GM21737 (cell line): ENCODE results near the gene EDEM2.
A peak's percentile ranks its signal among the peaks of the same experiment; 100 is the strongest.
"Not testable (repeated sequence)": the region's sequence is repeated elsewhere in the genome, so short reads cannot be mapped to it uniquely, and the experiment has no call there.

Experiments
- ATAC-seq: cut with Tn5 transposase; IDR thresholded peaks from one replicate; pipeline ENCODE4 v1.9.1; 2021; ENCODE audit warnings: mild to moderate bottlenecking, moderate library complexity; ENCODE audit not compliant: unreplicated experiment

EDEM2 gene

GRCh38 chr20:35091816-35092523, 55.2 kb downstream of the EDEM2 start:
- ATAC-seq, result peak; percentile 19

- ATAC-seq, result no peak
Measured at GRCh38 chr20:35088231-35089145, 58.6 kb downstream of the EDEM2 start.

DNA sequence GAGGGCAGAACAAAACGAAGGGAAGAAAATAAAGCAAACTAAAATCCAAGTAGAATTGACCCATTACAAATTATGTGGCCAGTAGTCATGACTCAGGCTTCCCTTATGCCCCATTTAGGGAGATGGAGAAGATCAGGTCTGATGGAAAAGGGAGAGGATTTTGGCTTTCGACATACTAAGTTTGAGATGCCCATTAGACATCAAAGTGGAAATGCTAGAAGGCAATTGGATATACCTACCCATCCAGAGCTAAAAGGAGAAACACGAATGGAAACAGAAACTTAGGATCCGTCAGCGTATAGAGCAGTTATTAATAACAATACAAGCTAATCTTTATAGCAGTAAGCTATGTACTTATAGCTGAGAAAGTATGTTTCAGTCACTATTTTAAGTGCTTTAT, 59.3 kb downstream of the EDEM2 start:
- no peak for ATAC-seq

GRCh38 chr20:35087355-35087754, 59.8 kb downstream of the EDEM2 start:
- ATAC-seq, result no peak

DNA sequence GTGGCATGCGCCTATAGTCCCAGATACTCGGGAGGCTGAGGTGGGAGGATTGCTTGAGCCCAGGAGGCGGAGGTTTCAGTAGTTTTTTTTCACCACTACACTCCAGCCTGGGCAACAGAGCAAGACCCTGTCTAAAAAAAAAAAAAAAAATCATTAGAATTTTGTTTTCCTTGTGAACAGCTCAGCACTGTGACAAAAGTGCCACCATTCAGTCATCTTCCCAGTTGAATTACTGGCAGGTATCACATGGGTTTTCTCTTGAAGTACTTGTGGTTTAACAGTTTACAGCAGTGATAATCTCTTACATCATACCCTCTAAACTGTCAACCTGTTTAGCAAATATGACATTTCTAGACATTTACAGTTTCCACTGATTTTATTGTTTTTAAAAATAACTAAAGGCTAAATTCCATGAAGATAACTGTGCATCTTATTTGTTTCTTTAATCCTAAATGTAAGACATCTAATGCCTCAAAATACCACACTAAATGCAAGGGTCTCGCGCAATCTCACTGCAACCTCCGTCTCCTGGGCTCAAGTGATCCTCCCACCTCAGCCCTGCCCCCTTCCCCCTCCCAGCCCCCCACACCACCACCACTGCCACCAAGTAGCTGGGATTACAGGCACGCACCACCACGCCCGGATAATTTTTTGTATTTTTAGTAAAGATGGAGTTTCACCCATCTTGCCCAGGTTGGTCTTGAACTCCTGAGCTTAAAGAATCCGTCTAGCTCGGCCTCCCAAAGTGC, 61.5 kb downstream of the EDEM2 start:
- no peak for ATAC-seq

DNA sequence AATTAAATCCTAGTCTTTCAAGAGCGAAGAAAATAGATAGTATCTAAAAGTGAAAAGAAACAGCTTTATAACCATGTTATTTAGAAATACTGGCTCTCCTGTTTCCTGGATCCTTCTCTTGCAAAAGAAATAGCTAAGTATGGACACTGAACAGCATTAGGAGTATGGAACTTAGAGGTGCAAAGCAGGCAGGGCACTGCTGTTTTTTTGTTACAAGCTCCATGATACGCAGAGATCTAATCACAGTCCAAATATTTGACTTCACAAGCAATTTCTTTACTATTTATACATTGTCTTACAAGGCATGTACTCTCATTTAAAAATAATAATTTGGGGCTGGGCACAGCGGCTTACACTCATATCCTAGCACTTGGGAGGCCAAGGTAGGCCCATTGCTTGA, 62.1 kb downstream of the EDEM2 start:
- no peak for ATAC-seq

DNA sequence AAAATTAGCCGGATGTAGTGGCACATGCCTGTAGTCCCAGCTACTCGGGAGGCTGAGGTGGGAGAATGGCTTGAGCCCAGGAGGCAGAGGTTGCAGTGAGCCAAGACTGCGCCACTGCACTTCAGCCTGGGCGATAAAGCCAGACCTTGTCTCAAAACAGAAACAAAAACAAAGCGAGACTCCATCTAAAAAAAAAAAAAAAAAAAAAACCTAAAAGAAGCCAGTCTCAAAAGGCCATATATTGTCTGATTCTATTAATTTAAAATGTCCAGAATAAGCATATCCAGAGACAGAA, 66.8 kb downstream of the EDEM2 start:
- ATAC-seq, result not testable (repeated sequence)

GRCh38 chr20:35079472-35080347, 67.4 kb downstream of the EDEM2 start:
- no peak for ATAC-seq

GRCh38 chr20:35077872-35078271, 69.3 kb downstream of the EDEM2 start:
- no peak for ATAC-seq

GRCh38 chr20:35077341-35077740, 69.8 kb downstream of the EDEM2 start:
- no peak for ATAC-seq

DNA sequence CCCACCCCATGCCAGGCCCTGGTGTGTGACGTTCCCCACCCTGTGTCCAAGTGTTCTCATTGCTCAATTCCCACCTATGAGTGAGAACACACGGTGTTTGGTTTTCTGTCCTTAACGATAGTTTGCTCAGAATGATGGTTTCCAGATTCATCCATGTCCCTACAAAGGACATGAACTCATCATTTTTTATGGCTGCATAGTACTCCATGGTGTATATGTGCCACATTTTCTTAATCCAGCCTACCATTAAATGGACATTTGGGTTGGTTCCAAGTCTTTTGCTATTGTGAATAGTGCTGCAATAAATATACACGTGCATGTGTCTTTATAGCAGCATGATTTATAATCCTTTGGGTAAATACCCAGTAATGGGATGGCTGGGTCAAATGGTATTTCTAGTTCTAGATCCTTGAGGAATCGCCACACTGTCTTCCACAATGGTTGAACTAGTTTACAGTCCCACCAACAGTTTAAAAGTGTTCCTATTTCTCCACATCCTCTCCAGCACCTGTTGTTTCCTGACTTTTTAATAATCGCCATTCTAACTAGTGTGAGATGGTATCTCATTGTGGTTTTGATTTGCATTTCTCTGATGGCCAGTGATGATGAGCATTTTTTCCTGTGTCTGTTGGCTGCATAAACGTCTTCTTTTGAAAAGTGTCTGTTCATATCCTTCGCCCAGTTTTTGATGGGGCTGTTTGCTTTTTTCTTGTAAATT, 75.5 kb downstream of the EDEM2 start:
- ATAC-seq, result not testable (repeated sequence)

- ATAC-seq, result no peak
Measured at GRCh38 chr20:35066194-35066593, 80.9 kb downstream of the EDEM2 start.
